NT2/D1 (cell line): ENCODE data around the gene AXIN1.
"Not testable (repeated sequence)": the region's sequence is repeated elsewhere in the genome, so short reads cannot be mapped to it uniquely, and the experiment has no call there.

Source experiments
- DNase-seq: peaks from one replicate; pipeline ENCODE4 v3.0.0-alpha.2; 2011; ENCODE audit warnings: low read depth, low spot score
- H3K27me3 ChIP-seq: 2 replicates; pipeline ENCODE4 v1.6.0; 2011; ENCODE audit warnings: mild to moderate bottlenecking; ENCODE audit not compliant: insufficient read length, insufficient read depth
- H3K36me3 ChIP-seq: 2 replicates; pipeline ENCODE4 v1.6.1; 2011; ENCODE audit warnings: mild to moderate bottlenecking, low read length, mixed read lengths; ENCODE audit not compliant: insufficient read depth, insufficient read length
- H3K4me1 ChIP-seq: 2 replicates; pipeline ENCODE4 v1.5.1; 2011; ENCODE audit not compliant: insufficient read depth, insufficient read length
- H3K4me3 ChIP-seq: 2 replicates; pipeline ENCODE4 v1.5.1; 2011; ENCODE audit warnings: low read depth; ENCODE audit not compliant: insufficient read length
- H3K9ac ChIP-seq: 2 replicates; pipeline ENCODE4 v1.6.0; 2011; ENCODE audit warnings: low read depth; ENCODE audit not compliant: insufficient read length
- H3K9me3 ChIP-seq: 2 replicates; pipeline ENCODE4 v1.5.1; 2011; ENCODE audit warnings: mild to moderate bottlenecking, low read length; ENCODE audit not compliant: insufficient read depth
- SUZ12 ChIP-seq: IDR thresholded peaks from 2 replicates; pipeline ENCODE4 v1.6.1; 2011; ENCODE audit not compliant: insufficient read length, insufficient read depth; ENCODE audit errors: extremely low read depth
- YY1 ChIP-seq: IDR thresholded peaks from 2 replicates; pipeline ENCODE4 v1.6.1; 2011; ENCODE audit not compliant: insufficient read length, insufficient read depth
- ZNF274 ChIP-seq: IDR thresholded peaks from 2 replicates; pipeline ENCODE4 v1.6.1; 2011; ENCODE audit warnings: mild to moderate bottlenecking, low read depth, low read length

The AXIN1 gene

DNA sequence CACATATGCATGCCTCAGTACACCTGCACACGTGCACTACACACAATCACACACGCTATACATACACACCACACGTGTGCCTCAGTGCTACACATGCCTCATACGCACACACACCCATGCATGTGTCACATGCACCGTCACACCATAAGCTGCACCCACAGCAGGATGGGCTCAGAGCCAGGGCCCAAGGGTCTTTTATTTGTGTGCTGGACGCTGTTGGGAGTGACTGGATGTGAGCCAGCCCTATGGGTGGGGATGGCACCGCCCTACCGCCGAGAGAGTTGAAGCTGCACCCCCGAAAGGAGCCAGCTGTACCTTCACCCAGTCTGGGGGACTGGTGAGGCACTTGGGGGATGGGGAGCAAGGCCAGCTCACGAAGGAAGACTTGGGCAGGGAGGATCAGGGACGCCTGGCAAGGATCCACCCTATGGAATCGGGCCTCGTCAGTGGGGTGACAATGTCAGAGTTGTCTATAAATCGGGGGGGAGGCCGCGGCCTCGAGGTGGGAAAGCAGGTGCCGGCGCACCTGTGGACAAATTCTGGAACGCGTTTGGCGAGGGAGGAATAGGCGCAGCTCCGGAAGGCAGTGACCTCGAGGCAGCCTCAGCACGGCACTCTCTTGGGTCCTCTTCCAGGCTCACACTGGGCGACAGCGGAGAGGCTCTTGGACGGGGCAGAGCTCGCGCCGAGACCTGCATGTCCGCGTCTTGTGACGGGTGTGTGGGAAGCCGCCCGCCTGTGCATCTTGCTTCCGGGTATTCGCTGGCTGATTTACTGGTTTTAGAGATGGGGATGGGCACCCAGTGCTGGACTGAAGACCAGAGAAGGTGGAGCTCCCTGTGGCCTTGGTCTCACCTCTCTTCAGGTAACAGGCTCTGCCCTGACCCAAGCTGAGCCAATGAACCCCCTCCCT lies 84.1 kb downstream of the AXIN1 start:
- TF ChIP-seq ZNF274, result no peak
- TF ChIP-seq SUZ12, result no peak
- TF ChIP-seq YY1, result no peak
- Histone ChIP-seq H3K27me3 (no peaks in the 10 kb centered on the region), H3K9me3 (no peaks in the 10 kb centered on the region), H3K9ac (no peak overlapping the region), H3K4me3 (no peak overlapping the region), H3K4me1 (peaks cover 7% of the 10 kb centered on the region), H3K36me3 (peaks cover 26% of the 10 kb centered on the region)
- no peak for DNase-seq

DNA sequence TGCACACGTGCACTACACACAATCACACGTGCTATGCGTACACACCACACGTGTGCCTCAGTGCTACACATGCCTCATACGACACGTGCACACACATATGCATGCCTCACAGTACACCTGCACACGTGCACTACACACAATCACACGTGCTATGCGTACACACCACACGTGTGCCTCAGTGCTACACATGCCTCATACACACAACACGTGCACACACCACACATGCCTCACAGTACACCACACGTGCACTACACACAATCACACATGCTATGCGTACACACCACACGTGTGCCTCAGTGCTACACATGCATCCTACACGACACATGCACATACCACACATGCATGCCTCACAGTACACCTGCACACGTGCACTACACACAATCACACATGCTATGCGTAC lies 85.0 kb downstream of the AXIN1 start:
- not testable (repeated sequence) for H3K4me3 ChIP-seq, DNase-seq, H3K9me3 ChIP-seq, H3K9ac ChIP-seq, H3K4me1 ChIP-seq, H3K27me3 ChIP-seq
- peaks cover 31% of the 10 kb centered on the region for H3K36me3 ChIP-seq

DNA sequence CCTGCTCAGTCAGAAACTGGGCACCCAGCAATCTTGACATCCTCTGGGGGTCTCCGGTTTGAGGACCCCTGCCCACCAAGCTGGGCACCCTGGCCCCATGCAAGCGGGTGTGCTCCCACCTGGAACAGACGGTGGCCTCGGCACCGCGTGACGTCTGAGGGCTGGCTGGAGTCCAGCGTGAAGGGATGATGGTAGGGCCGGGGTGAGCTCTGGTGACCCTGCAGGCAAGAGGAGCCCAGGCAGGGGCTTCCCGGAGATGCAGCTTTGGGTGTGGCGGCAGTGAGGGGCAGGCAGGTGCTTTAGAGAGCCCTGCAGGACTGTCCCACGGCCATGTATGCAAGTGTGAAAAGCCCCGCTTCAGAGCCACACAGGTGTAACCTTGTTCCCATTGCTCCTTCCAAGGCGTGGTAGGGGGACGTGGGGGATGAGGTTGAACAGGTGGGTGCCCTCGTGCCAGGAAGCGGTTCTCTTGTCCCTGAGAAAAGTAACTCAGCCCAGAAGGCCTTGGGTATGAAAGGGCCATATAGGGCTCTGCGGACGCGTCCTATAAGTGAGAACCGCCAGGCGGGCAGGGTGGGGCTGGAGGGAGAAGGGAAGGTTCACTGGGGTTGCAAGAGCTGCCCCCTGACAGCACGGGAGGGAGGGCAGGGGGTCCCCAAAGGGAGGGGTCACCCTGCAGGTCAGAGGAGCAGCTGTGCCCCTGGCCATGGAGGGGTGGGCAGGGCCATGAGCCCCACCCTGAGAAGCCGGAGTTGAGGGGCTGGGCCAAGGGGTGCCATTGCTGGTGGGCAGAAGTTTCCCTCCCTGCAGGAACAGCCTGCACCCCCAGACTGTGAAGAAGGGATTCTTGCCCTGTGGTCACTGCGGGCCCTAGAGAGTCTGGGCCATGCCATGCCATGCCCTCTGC lies 86.0 kb downstream of the AXIN1 start:
- no peaks in the 10 kb centered on the region for H3K27me3 ChIP-seq
- no peak for DNase-seq
- no peaks in the 10 kb centered on the region for H3K9me3 ChIP-seq
- H3K4me1 ChIP-seq, result peaks cover 6% of the 10 kb centered on the region
- TF ChIP-seq ZNF274 (no peak), SUZ12 (no peak), YY1 (no peak)
- H3K36me3 ChIP-seq, result peaks cover 41% of the 10 kb centered on the region
- no peak overlapping the region for H3K9ac ChIP-seq
- H3K4me3 ChIP-seq, result no peak overlapping the region

DNA sequence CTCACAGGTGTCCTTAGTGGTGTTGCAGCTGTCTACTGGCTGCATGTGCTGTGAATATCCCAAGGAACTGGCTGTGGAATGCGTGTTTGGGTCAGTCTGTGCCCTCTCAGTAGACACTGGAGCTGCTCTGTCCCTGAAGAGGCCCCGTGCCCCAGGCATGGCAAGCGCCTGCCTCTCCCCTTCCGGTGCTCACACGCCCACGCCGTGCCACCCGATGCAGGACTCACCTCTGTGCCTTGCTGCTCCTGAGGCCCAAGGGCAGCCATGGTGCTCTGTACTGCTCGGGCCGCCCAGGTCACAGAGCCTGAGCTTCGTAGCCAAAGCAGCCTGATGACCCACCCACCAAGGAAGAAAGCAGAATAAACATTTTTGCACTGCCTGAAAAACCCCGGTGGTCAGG lies 86.8 kb downstream of the AXIN1 start:
- H3K9ac ChIP-seq, result no peak overlapping the region

DNA sequence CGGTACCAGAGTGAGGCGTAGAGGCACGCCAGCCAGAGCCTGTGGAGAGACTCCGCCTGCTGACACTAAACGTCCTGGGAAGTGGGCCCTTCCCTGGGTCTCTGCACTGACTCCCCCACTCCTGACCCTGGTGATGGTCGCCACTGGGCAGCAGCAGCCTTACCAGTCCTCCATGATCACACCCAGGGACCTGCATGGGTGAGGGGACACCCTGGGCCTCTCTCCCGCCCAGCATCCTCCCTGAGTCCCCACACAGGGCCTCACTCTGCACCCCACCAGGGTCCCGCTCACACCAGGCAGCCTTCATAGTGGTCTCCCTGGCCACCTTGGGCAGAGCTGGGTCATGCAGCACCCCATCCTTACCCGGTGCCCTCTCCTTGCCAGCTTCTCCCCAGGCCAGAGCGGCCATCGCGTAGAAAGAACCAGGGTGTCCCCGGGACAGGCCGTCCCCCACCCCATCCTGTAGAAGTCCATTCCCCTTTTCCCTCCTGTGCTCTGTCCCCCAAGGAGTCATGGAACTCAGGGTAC lies 87.5 kb downstream of the AXIN1 start:
- H3K36me3 ChIP-seq, result peaks cover 56% of the 10 kb centered on the region
- no peak for DNase-seq
- no peaks in the 10 kb centered on the region for H3K9me3 ChIP-seq
- no peak overlapping the region for H3K9ac ChIP-seq
- no peak overlapping the region for H3K4me3 ChIP-seq
- TF ChIP-seq SUZ12 (no peak), ZNF274 (no peak), YY1 (no peak)
- peaks cover 2% of the 10 kb centered on the region for H3K4me1 ChIP-seq
- H3K27me3 ChIP-seq, result no peaks in the 10 kb centered on the region

More for the DNA sequence above, 86.8 kb downstream of the AXIN1 start:
- Histone ChIP-seq H3K27me3 (no peaks in the 10 kb centered on the region), H3K4me1 (peaks cover 2% of the 10 kb centered on the region), H3K4me3 (no peak overlapping the region), H3K36me3 (peaks cover 49% of the 10 kb centered on the region), H3K9me3 (no peaks in the 10 kb centered on the region)
- no peak for DNase-seq
- TF ChIP-seq YY1, result no peak
- TF ChIP-seq SUZ12, result no peak
- TF ChIP-seq ZNF274, result no peak

DNA sequence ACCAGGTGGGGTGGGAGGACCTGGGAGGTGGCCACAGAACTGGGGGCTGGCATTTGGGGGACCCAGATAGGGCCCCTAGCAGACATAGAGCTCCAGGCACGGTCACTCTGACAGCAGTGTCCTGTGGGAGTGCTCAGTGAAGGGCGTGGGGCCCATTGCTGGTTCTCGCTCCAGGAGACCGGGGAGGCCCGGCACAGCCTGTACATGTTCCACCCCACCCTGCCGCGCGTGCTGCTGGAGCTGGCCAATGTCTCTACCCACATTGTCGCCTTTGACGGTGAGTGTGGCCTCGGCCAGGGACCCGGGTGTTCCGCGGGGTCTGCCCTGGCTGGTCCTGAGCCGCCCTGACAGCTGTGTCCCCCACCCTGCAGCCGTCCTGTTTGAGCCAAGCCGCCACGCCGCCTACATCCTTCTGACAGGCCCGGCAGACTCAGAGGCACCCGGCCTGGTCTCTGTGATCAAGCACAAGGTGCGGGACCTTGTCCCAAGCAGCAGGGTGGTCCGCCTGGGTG lies 88.0 kb downstream of the AXIN1 start:
- Histone ChIP-seq H3K36me3 (peaks cover 61% of the 10 kb centered on the region), H3K27me3 (no peaks in the 10 kb centered on the region), H3K9ac (no peak overlapping the region), H3K4me1 (peaks cover 1% of the 10 kb centered on the region), H3K4me3 (no peak overlapping the region), H3K9me3 (no peaks in the 10 kb centered on the region)
- TF ChIP-seq ZNF274 (no peak), SUZ12 (no peak), YY1 (no peak)
- DNase-seq, result no peak

DNA sequence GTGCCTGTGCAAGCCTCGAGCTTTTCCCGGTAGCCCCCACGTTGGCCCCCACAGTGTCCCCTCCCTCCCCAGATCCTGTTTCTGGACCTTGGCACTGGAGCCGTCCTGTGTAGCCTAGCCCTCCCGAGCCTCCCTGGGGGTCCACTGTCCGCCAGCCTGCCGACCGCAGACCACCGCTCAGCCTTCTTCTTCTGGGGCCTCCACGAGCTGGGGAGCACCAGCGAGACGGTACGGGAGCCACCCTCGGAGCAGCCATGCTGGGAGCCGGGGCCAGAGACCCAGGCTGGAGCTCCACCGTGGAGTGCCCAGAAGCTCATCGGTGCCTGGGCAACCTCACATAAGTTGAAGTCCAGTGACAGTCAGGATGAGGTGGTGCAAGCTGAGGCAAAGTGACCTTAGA lies 88.6 kb downstream of the AXIN1 start:
- TF ChIP-seq SUZ12, result no peak
- TF ChIP-seq YY1, result no peak
- TF ChIP-seq ZNF274, result no peak
- DNase-seq, result no peak

More for the DNA sequence above, 88.6 kb downstream of the AXIN1 start:
- Histone ChIP-seq H3K36me3 (peaks cover 67% of the 10 kb centered on the region), H3K4me1 (no peaks in the 10 kb centered on the region), H3K4me3 (no peak overlapping the region), H3K27me3 (no peaks in the 10 kb centered on the region), H3K9me3 (no peaks in the 10 kb centered on the region), H3K9ac (no peak overlapping the region)
